Spleen (tissue), 7 donors: ENCODE measurements around the gene LINGO1.

ENCODE experiments used
- POLR2A ChIP-seq, 3 donors: fragments of 450-650 bp; IDR thresholded peaks; one replicate each; pipeline ENCODE4 v1.5.1; 2017; ENCODE audit warnings: antibody characterized with exemption in 3 of 3, mild to moderate bottlenecking in 1 of 3
- POLR2AphosphoS5 ChIP-seq, 3 donors: sonication (generic); formaldehyde crosslinking; IDR thresholded peaks; one replicate each; pipeline ENCODE4 v1.5.1; 2017; ENCODE audit warnings: antibody characterized with exemption in 3 of 3
- TF ChIP-seq, protein P1 (sequence below), 11 experiments: fragments of 200-600 bp in 7 of 11; fragments of 450-650 bp in 4 of 11; sonication (generic) in 4 of 11; IDR thresholded peaks in 8 of 11; conservative IDR thresholded peaks in 3 of 11; 1 replicate in 7 of 11; 2 replicates in 4 of 11; pipeline versions ENCODE4 v1.4.0 to v1.8.0; 2016 to 2021; ENCODE audit warnings: antibody characterized with exemption in 11 of 11, inconsistent platforms in 4 of 11, mild to moderate bottlenecking in 1 of 11
- donor health status: DM: no; HTN: no; CAD: no; lungs with moderate emphysema.
- donor health status: DM: no; HTN: no; CAD: no.
- donor health status: DM: no; HTN: no; CAD: no.

DNA sequence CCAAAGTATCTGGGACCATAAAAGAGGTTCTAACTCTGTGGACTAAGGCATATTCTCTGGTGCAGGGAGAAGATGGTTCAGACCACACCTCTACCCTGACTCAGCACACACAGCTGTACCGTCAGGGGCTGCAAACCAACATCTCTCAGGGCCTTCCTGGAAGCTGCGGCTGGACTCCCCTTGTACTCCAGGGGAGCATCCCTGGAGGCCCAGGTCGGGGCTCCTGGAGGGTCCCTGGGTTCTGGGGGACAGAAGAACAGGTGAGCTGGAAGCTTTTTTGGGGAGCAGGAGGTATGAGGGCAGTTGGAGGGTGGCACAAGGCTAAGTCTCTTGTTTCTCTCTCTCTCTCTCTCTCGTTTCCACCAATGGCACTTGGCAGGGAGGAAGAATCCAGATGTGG, 60.5 kb downstream of the LINGO1 start:
- TF ChIP-seq POLR2AphosphoS5 (IDR thresholded peaks at IDR 0.05) (no peak), POLR2A (IDR thresholded peaks at IDR 0.05) (no peak)
- TF ChIP-seq, protein P1, sequence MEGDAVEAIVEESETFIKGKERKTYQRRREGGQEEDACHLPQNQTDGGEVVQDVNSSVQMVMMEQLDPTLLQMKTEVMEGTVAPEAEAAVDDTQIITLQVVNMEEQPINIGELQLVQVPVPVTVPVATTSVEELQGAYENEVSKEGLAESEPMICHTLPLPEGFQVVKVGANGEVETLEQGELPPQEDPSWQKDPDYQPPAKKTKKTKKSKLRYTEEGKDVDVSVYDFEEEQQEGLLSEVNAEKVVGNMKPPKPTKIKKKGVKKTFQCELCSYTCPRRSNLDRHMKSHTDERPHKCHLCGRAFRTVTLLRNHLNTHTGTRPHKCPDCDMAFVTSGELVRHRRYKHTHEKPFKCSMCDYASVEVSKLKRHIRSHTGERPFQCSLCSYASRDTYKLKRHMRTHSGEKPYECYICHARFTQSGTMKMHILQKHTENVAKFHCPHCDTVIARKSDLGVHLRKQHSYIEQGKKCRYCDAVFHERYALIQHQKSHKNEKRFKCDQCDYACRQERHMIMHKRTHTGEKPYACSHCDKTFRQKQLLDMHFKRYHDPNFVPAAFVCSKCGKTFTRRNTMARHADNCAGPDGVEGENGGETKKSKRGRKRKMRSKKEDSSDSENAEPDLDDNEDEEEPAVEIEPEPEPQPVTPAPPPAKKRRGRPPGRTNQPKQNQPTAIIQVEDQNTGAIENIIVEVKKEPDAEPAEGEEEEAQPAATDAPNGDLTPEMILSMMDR (IDR thresholded peaks at IDR 0.05 in 8 of 11, conservative IDR thresholded peaks at IDR 0.05 in 3 of 11) = no peak
